B cell (primary cell): ENCODE data around the gene WASL.

Experiments used
- CTCF ChIP-seq: fragments of 200-600 bp; IDR thresholded peaks from one replicate; pipeline ENCODE4 v1.8.0; 2022; ENCODE audit warnings: antibody characterized with exemption, mild to moderate bottlenecking
- EZH2 ChIP-seq: IDR thresholded peaks from 2 replicates; pipeline ENCODE4 v1.6.1; 2012; ENCODE audit warnings: borderline replicate concordance, low read depth, mild to moderate bottlenecking, moderate library complexity, low read length; ENCODE audit not compliant: insufficient read depth, poor library complexity, severe bottlenecking

- TF ChIP-seq CTCF (no peak), EZH2 (no peak)
Observed at GRCh38 chr7:123709525-123709924, 39.3 kb downstream of the WASL start.
